ENCODE data around the gene TNP2. TPM values are rescaled to one million over a fixed set of nuclear protein-coding genes. Genes with fewer than 3 reads are reported as not detected.

The TNP2 gene
- polyA plus RNA-seq, 1 of the 3 experiments (the other 2 are of a cell fraction) = not detected

GRCh38 chr16:11280616-11281522 lies 11.7 kb upstream of the TNP2 start, which contains the start of gene PRM1:
Gene PRM1, minus strand, starts transcription at chr16:11281330. Its CDS starts 92 bp downstream, at chr16:11281238.
- ChIA-PET CTCF (no interaction called here), POLR2A (no interaction called here)
- Histone ChIP-seq H3K36me3 (replicated peaks in 1 of 2; ENCODE audit: control insufficient read depth in 1 of 2, insufficient read depth in 2 of 2, low read length in 1 of 2) (no peaks in the 10 kb centered on the region), H3K79me2 (ENCODE audit: insufficient read depth) (no peaks in the 10 kb centered on the region), H3K4me3 (ENCODE audit: low read depth in 2 of 2, low read length in 1 of 2) (no peak within 1 kb of the TSS), H3K9me2 (no peaks in the 10 kb centered on the region), H3K4me1 (ENCODE audit: control insufficient read depth in 1 of 2, insufficient read depth in 2 of 2, low read depth in 1 of 2, low read length in 1 of 2) (no peaks in the 10 kb centered on the region; a peak in 1 of 4 replicates), H3K9me3 (no peaks in the 10 kb centered on the region), H3K9ac (no peak within 1 kb of the TSS), H3K27me3 (ENCODE audit: insufficient read depth) (no peaks in the 10 kb centered on the region; the same call in none of the 2 replicates), H3K4me2 (no peak within 1 kb of the TSS), H2AFZ (ENCODE audit: low read depth) (no peak within 1 kb of the TSS), H4K20me1 (ENCODE audit: insufficient read depth) (no peaks in the 10 kb centered on the region), H3K27ac (ENCODE audit: low read depth in 2 of 2, low read length in 1 of 2) (no peak within 1 kb of the TSS), H3F3A (replicated peaks; ENCODE audit: insufficient read depth) (no peaks in the 10 kb centered on the region)
- no peak for TF ChIP-seq SIN3A (IDR thresholded peaks at IDR 0.05; ENCODE audit: borderline replicate concordance, low read depth, low read length)
- no peak for TF ChIP-seq RXRA (IDR thresholded peaks at IDR 0.05; ENCODE audit: borderline replicate concordance, low read depth)
- TF ChIP-seq RAD21 (IDR thresholded peaks at IDR 0.05; ENCODE audit: low read length) = no peak
- no peak for TF ChIP-seq JUND (IDR thresholded peaks at IDR 0.05)
- no peak for TF ChIP-seq EP300 (IDR thresholded peaks at IDR 0.05; ENCODE audit: borderline replicate concordance in 1 of 2, low read depth in 1 of 2, low read length in 1 of 2)
- no peak for TF ChIP-seq TCF12 (IDR thresholded peaks at IDR 0.05)
- no peak for TF ChIP-seq REST (IDR thresholded peaks at IDR 0.05; ENCODE audit: low read depth, low read length)
- TF ChIP-seq TEAD4 (IDR thresholded peaks at IDR 0.05; ENCODE audit: borderline replicate concordance, insufficient read depth) = no peak
- TF ChIP-seq MEF2A (IDR thresholded peaks at IDR 0.05; ENCODE audit: borderline replicate concordance, low read depth) = no peak
- no peak for TF ChIP-seq YY1 (IDR thresholded peaks at IDR 0.05; ENCODE audit: low read depth)
- TF ChIP-seq RCOR1 (IDR thresholded peaks at IDR 0.05; ENCODE audit: low read length) = no peak
- no peak for TF ChIP-seq USF1 (IDR thresholded peaks at IDR 0.05; ENCODE audit: borderline replicate concordance, low read depth)
- TF ChIP-seq IRF3 (IDR thresholded peaks at IDR 0.05; ENCODE audit: low read depth, low read length) = no peak
- TF ChIP-seq NFIC (IDR thresholded peaks at IDR 0.05; ENCODE audit: borderline replicate concordance) = no peak
- no peak for TF ChIP-seq PBX3 (IDR thresholded peaks at IDR 0.05)
- no peak for TF ChIP-seq GATA2 (CRISPR knock-in tag; IDR thresholded peaks at IDR 0.05)
- no peak for TF ChIP-seq CHD2 (IDR thresholded peaks at IDR 0.05; ENCODE audit: low read length, partially characterized antibody)
- TF ChIP-seq POLR2AphosphoS5 (IDR thresholded peaks at IDR 0.05; ENCODE audit: low read depth, low read length) = no peak
- no peak for TF ChIP-seq FOXM1 (IDR thresholded peaks at IDR 0.05; ENCODE audit: low read depth)
- no peak for DNase-seq
- WGBS (ENCODE audit: low lambda C conversion rate) = 88% methylated on average over 21 of the region's 25 CpGs

Measured in SK-N-SH (cell line).